ENCODE data around the gene GNB1L. TPM values are rescaled to one million over a fixed set of nuclear protein-coding genes. Genes with fewer than 3 reads are reported as not detected.

The GNB1L gene
- total RNA-seq, 2 donors from 2014 or later = 5.6 to 12.0 TPM

- no peaks in the 10 kb centered on the region for H3K9me3 ChIP-seq
- H3K4me1 ChIP-seq (replicated peaks) = peaks cover 5% of the 10 kb centered on the region
- H3K4me3 ChIP-seq = no peak overlapping the region
- DNase-seq (ENCODE audit: low spot score) = no peak
- intact Hi-C loops (cut with DNase I) = no loop called here
- no peak for TF ChIP-seq POLR2A (IDR thresholded peaks at IDR 0.05)
- TF ChIP-seq, protein P1, sequence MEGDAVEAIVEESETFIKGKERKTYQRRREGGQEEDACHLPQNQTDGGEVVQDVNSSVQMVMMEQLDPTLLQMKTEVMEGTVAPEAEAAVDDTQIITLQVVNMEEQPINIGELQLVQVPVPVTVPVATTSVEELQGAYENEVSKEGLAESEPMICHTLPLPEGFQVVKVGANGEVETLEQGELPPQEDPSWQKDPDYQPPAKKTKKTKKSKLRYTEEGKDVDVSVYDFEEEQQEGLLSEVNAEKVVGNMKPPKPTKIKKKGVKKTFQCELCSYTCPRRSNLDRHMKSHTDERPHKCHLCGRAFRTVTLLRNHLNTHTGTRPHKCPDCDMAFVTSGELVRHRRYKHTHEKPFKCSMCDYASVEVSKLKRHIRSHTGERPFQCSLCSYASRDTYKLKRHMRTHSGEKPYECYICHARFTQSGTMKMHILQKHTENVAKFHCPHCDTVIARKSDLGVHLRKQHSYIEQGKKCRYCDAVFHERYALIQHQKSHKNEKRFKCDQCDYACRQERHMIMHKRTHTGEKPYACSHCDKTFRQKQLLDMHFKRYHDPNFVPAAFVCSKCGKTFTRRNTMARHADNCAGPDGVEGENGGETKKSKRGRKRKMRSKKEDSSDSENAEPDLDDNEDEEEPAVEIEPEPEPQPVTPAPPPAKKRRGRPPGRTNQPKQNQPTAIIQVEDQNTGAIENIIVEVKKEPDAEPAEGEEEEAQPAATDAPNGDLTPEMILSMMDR (IDR thresholded peaks at IDR 0.05) = no peak
- no peak for TF ChIP-seq POLR2AphosphoS5 (IDR thresholded peaks at IDR 0.05)
- no peaks in the 10 kb centered on the region for H3K36me3 ChIP-seq
- WGBS = 21% methylated on average over 36 of the region's 43 CpGs
- H3K27ac ChIP-seq = no peak overlapping the region
- peaks cover 17% of the 10 kb centered on the region for H3K27me3 ChIP-seq (replicated peaks; ENCODE audit: insufficient read depth)
Observed at GRCh38 chr22:19759427-19760057, 95.1 kb downstream of the GNB1L start.

DNA sequence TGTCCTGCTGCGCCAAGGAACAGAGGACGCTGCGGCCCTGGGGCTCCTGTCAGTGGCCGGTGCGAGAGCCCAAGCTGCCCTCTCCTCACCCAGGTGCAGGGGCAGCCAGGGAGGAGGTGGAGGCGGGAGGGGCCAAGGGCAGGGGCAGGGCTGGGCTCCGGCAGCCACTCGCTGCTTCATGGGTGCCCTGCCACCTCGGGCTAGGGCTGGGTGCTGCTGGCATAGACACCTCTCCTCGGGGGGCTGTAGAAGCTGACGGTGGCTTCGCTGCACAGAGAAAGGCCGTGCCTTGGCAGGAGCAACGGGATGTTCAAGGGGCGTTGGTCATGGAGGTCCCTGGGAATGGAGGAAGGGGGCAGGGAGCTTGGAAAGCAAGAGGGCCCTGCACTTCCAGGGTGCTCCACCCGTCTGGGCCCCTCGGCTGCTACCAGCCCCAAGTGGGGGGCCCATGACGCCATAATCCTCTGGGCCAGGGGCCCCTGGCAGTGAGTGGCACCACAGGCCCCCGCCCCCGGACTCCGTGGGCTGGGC lies 95.7 kb downstream of the GNB1L start:
- intact Hi-C loops (cut with DNase I) = no loop called here
- Histone ChIP-seq H3K4me3 (no peak overlapping the region), H3K27ac (no peak overlapping the region), H3K4me1 (replicated peaks) (peaks cover 5% of the 10 kb centered on the region), H3K36me3 (no peaks in the 10 kb centered on the region), H3K9me3 (no peaks in the 10 kb centered on the region), H3K27me3 (replicated peaks; ENCODE audit: insufficient read depth) (peaks cover 19% of the 10 kb centered on the region)
- TF ChIP-seq, protein P1 (IDR thresholded peaks at IDR 0.05) = no peak
- TF ChIP-seq POLR2AphosphoS5 (IDR thresholded peaks at IDR 0.05) (no peak), POLR2A (IDR thresholded peaks at IDR 0.05) (no peak)
- 48% methylated on average over 18 of the region's 21 CpGs for WGBS
- DNase-seq (ENCODE audit: low spot score) = no peak

GRCh38 chr22:19757985-19758895 lies 96.4 kb downstream of the GNB1L start:
- no peak for DNase-seq (ENCODE audit: low spot score)
- peaks cover 19% of the 10 kb centered on the region for H3K27me3 ChIP-seq (replicated peaks; ENCODE audit: insufficient read depth)
- no peak for TF ChIP-seq POLR2AphosphoS5 (IDR thresholded peaks at IDR 0.05)
- TF ChIP-seq, protein P1 (IDR thresholded peaks at IDR 0.05) = no peak
- TF ChIP-seq POLR2A (IDR thresholded peaks at IDR 0.05) = no peak
- WGBS = 81% methylated on average over 36 of the region's 43 CpGs
- no peak overlapping the region for H3K4me3 ChIP-seq
- H3K9me3 ChIP-seq = no peaks in the 10 kb centered on the region
- peaks cover 5% of the 10 kb centered on the region for H3K4me1 ChIP-seq (replicated peaks)
- H3K27ac ChIP-seq = no peak overlapping the region
- H3K36me3 ChIP-seq = no peaks in the 10 kb centered on the region
- intact Hi-C loops (cut with DNase I) = no loop called here

- intact Hi-C loops (cut with DNase I) = no loop called here
- 54% methylated on average over 15 of the region's 16 CpGs for WGBS
- H3K4me1 ChIP-seq (replicated peaks) = peaks cover 5% of the 10 kb centered on the region
- peaks cover 19% of the 10 kb centered on the region for H3K27me3 ChIP-seq (replicated peaks; ENCODE audit: insufficient read depth)
- no peak for TF ChIP-seq POLR2AphosphoS5 (IDR thresholded peaks at IDR 0.05)
- no peak for TF ChIP-seq POLR2A (IDR thresholded peaks at IDR 0.05)
- TF ChIP-seq, protein P1 (IDR thresholded peaks at IDR 0.05) = no peak
- H3K27ac ChIP-seq = no peak overlapping the region
- no peak for DNase-seq (ENCODE audit: low spot score)
- no peaks in the 10 kb centered on the region for H3K36me3 ChIP-seq
- H3K9me3 ChIP-seq = no peaks in the 10 kb centered on the region
- H3K4me3 ChIP-seq = peak overlapping the region in 1 of 2 donors; percentile 18
Observed at GRCh38 chr22:19757140-19757984, 97.3 kb downstream of the GNB1L start.

All from prostate gland (tissue), 2 donors.